Measurements from ENCODE around the gene ASCL2. TPM values are rescaled to one million over a fixed set of nuclear protein-coding genes. Genes with fewer than 3 reads are reported as not detected.
A peak's percentile ranks its signal among the peaks of the same experiment; 100 is the strongest.

Gene ASCL2
- total RNA-seq, 1 donor from 2014 or later: 1.7 TPM

DNA sequence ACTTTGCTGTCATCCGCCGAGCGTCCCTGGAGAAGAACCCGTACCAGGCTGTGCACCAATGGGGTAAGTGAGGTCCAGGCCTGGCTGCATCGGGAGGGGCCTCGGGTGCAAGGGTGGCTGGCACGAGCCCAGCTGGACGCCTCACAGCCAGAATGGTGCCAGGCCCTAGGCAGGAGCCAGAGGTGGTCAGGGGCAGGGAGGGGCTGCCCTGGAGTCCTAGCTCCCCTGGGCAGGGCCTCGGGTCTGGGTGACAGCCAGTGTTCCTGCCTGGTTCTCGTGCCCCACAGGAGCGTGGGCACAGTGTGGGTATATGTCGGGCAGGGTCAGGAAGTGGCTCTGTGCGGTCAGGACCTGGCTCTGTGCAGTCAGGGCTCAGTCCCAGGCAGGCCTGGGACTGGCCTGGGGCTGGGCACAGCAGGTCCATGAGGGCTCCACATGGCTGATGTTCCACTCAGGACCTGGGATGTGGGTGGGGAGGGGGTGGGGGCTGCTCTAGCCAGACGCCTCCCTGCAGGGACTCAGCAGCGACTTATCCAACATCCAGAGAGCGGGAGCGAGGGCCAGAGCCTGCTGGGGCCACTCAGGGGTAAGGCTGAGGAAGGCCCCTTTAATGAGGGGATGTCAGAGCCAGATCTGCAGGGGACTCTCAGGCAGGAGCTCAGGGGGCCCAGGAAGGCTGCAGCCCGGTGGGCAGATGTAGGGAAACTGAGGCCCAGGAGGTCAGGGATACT lies 32.7 kb upstream of the ASCL2 start:
- Histone ChIP-seq H3K27me3 (ENCODE audit: low read depth) (no peaks in the 10 kb centered on the region), H3K4me3 (peak overlapping the region; percentile 47), H3K36me3 (no peaks in the 10 kb centered on the region), H3K27ac (peak overlapping the region; percentile 78), H3K9me3 (no peaks in the 10 kb centered on the region), H3K4me1 (peaks cover 56% of the 10 kb centered on the region)
- peak; percentile 73 for DNase-seq
- peak; percentile 28 to 33 for ATAC-seq
- intact Hi-C loops (cut with DNase I): loop anchor here (10.0 kb wide), 1 partner anchor 122 kb away; no protein-coding TSS in a partner anchor
- TF ChIP-seq, protein P1, sequence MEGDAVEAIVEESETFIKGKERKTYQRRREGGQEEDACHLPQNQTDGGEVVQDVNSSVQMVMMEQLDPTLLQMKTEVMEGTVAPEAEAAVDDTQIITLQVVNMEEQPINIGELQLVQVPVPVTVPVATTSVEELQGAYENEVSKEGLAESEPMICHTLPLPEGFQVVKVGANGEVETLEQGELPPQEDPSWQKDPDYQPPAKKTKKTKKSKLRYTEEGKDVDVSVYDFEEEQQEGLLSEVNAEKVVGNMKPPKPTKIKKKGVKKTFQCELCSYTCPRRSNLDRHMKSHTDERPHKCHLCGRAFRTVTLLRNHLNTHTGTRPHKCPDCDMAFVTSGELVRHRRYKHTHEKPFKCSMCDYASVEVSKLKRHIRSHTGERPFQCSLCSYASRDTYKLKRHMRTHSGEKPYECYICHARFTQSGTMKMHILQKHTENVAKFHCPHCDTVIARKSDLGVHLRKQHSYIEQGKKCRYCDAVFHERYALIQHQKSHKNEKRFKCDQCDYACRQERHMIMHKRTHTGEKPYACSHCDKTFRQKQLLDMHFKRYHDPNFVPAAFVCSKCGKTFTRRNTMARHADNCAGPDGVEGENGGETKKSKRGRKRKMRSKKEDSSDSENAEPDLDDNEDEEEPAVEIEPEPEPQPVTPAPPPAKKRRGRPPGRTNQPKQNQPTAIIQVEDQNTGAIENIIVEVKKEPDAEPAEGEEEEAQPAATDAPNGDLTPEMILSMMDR (IDR thresholded peaks at IDR 0.05): no peak

DNA sequence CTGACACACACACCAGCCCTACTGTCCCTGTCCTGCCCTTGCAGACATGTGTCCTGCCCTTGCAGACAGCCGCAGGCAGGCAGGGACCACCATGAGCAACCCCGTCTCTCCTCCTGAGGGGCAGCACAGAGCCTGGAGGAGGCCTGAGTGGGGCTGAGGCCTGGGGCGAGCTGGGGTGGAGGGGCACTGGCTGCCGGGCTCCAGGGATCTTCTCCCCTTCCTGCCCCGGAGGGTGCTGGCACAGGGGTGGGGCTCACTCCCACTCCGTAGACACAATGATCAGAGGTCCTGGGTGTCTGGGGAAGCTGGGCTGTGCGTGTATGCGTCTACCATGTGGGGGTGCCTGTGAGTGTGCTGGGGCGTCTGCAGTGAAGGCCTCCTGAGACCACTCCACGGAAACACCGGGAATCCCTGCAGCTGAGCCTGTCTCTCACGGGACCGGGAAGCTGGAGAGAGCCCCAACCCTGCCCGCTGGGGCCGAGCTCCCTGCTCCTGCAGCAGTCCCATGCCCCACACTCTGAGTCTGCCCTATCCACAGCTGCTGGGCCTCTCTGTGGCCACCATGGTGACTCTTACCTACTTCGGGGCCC lies 32.0 kb upstream of the ASCL2 start:
- no peaks in the 10 kb centered on the region for H3K36me3 ChIP-seq
- H3K27ac ChIP-seq: peak overlapping the region; percentile 78
- H3K9me3 ChIP-seq: no peaks in the 10 kb centered on the region
- ATAC-seq (peak; percentile 11 to 22), DNase-seq (peak; percentile 56)
- intact Hi-C loops (cut with DNase I): loop anchor here (10.0 kb wide), 1 partner anchor 122 kb away; no protein-coding TSS in a partner anchor
- H3K4me1 ChIP-seq: peaks cover 54% of the 10 kb centered on the region
- H3K27me3 ChIP-seq (ENCODE audit: low read depth): no peaks in the 10 kb centered on the region
- peak overlapping the region; percentile 47 for H3K4me3 ChIP-seq
- TF ChIP-seq, protein P1 (IDR thresholded peaks at IDR 0.05): no peak

DNA sequence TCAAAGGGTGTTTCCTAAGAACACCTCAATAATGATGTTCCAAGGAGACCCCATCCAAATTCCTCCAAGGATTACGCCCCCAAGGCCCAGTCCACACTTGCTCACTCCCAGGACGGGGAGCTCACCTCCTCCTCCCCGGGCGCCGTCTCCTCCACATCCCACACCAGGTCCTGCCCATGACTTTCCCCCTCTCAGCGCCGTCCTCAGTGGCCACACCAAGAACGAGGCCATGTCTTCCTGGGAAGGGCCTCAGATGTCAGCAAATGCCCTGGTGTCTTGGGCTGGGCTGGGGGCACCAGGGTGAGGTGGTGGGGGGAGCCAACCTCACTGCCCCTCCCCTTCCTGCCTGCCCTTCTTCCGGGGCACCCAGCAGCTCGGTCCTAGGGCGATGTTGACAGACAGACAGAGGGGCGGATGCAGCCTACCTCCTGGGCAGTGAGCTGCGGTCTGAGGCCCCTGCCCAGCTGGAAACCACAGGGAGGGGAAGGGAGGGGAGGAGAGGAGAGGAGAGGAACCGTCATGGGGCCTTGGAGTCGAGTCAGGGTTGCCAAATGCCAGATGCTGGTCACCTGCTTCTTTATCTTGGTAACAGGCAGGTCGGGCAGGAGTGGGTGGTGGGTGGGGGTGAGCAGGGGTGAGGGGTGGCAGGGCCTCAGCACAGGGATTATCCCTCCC lies 31.4 kb upstream of the ASCL2 start, which contains the start of the genes C11orf21 and TSPAN32:
Gene C11orf21, minus strand, starts transcription at position 288 of the 675 bp plus-strand sequence. Its CDS starts 110 bp downstream, at position 178.
Gene TSPAN32, plus strand, starts transcription at position 383 of the 675 bp plus-strand sequence. Its CDS starts 137 bp downstream, at position 520.
- peak within 1 kb of the TSS; percentile 47 for H3K4me3 ChIP-seq
- no peaks in the 10 kb centered on the region for H3K36me3 ChIP-seq
- ATAC-seq (peak; percentile 51 to 64), DNase-seq (peak; percentile 82)
- H3K27me3 ChIP-seq (ENCODE audit: low read depth): no peaks in the 10 kb centered on the region
- intact Hi-C loops (cut with DNase I): loop anchor here (10.0 kb wide), 1 partner anchor 123 kb away; no protein-coding TSS in a partner anchor
- H3K27ac ChIP-seq: peak within 1 kb of the TSS; percentile 78
- H3K4me1 ChIP-seq: peaks cover 48% of the 10 kb centered on the region
- H3K9me3 ChIP-seq: no peaks in the 10 kb centered on the region
- TF ChIP-seq, protein P1 (IDR thresholded peaks at IDR 0.05): no peak

DNA sequence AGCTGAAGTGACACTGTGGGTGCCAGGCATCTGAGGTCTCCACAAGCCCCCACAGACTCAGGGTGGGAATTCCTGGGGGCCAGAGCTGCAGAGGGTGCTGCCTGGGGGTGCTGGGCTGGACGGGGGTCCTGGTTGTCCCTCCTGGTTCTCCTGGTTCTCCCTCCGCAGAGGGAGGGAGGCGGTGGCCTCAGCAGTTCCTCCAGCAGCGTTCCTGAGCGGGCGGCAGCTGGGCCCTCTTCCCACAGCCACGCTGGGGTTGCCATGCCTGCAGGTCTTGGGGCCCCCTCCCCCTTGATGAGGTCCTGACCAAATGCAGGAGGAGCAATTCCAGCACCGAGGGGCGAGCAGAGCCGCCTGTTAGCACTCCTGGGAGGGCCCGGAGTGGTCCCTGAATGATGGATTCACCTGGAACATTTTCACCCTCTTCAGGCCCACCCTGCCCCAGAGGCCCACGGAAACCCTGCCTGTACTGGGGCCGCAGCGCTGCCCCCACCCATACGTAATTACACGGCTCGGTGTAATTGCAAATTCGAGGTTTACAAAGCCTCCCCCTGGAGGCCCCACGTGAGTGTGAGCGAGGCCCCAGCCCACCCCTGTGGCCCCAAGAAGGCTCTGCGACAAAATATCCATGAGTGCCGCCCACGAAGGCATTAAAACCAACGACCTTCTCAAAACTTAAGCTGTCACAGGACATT lies 30.7 kb upstream of the ASCL2 start:
- Histone ChIP-seq H3K27me3 (ENCODE audit: low read depth) (no peaks in the 10 kb centered on the region), H3K9me3 (no peaks in the 10 kb centered on the region), H3K4me1 (peaks cover 43% of the 10 kb centered on the region), H3K36me3 (no peaks in the 10 kb centered on the region), H3K4me3 (peak overlapping the region; percentile 47), H3K27ac (peak overlapping the region; percentile 78)
- intact Hi-C loops (cut with DNase I): loop anchor here (10.0 kb wide), 1 partner anchor 124 kb away; no protein-coding TSS in a partner anchor
- ATAC-seq (no peak), DNase-seq (no peak)
- TF ChIP-seq, protein P1 (IDR thresholded peaks at IDR 0.05): no peak

Data from lower lobe of right lung (tissue), 2 donors.